ENCODE results near the gene AIDA.

- no peak for TF ChIP-seq TCF12 (IDR thresholded peaks at IDR 0.05; ENCODE audit: low read depth)
- no peak for TF ChIP-seq USF1 (IDR thresholded peaks at IDR 0.05)
- TF ChIP-seq MAX (IDR thresholded peaks at IDR 0.05): no peak
- no peak for TF ChIP-seq YY1 (IDR thresholded peaks at IDR 0.05; ENCODE audit: low read depth)
- no peak for TF ChIP-seq REST (IDR thresholded peaks at IDR 0.05; ENCODE audit: low read depth)
- TF ChIP-seq RAD21 (IDR thresholded peaks at IDR 0.05; ENCODE audit: low read depth): no peak
- TF ChIP-seq TAF1 (IDR thresholded peaks at IDR 0.05; ENCODE audit: low read depth): no peak
- no peak for TF ChIP-seq ZBTB7A (IDR thresholded peaks at IDR 0.05; ENCODE audit: low read depth)
- TF ChIP-seq EP300 (IDR thresholded peaks at IDR 0.05; ENCODE audit: borderline replicate concordance): no peak
Observed at GRCh38 chr1:222670110-222670509, 42.2 kb downstream of the AIDA start.

Measured in Ishikawa (cell line).